Heart left ventricle (tissue), 16 donors: ENCODE results near the gene OR6N2. TPM values are rescaled to one million over a fixed set of nuclear protein-coding genes. Genes with fewer than 3 reads are reported as not detected.

Experiments
- ATAC-seq, 4 donors: fragments of 200-7000 bp; cut with Tn5 transposase; one replicate each; pipeline ENCODE4 v1.9.1; 2020 to 2022; ENCODE audit warnings: moderate library complexity in 4 of 4, mild to moderate bottlenecking in 3 of 4, moderate number of reproducible peaks in 1 of 4
- DNase-seq, 5 donors: peaks; one replicate each; pipeline ENCODE4 v3.0.0-alpha.2; 2020
- H3K27ac ChIP-seq, 12 donors: fragments of 200-600 bp; sonication (generic) in 4 of 12; one replicate each; pipeline versions ENCODE4 v1.5.0 to v1.8.0; 2016 to 2022; ENCODE audit warnings: mild to moderate bottlenecking in 2 of 12
- H3K27me3 ChIP-seq, 9 donors: fragments of 200-600 bp; sonication (generic) in 2 of 9; one replicate each; pipeline versions ENCODE4 v1.5.1 to v1.8.0; 2016 to 2022; ENCODE audit warnings: mild to moderate bottlenecking in 3 of 9
- H3K36me3 ChIP-seq, 9 donors: fragments of 200-600 bp; sonication (generic) in 2 of 9; one replicate each; pipeline versions ENCODE4 v1.5.0 to v1.8.0; 2018 to 2022; ENCODE audit warnings: mild to moderate bottlenecking in 2 of 9
- H3K4me1 ChIP-seq, 12 donors: fragments of 200-600 bp; sonication (generic) in 4 of 12; one replicate each; pipeline versions ENCODE4 v1.5.0 to v1.8.0; 2016 to 2022; ENCODE audit warnings: mild to moderate bottlenecking in 3 of 12
- H3K4me3 ChIP-seq, 12 donors: fragments of 200-600 bp; sonication (generic) in 4 of 12; one replicate each; pipeline versions ENCODE4 v1.5.0 to v1.8.0; 2017 to 2022; ENCODE audit warnings: mild to moderate bottlenecking in 9 of 12, moderate library complexity in 4 of 12
- H3K9me3 ChIP-seq, 12 donors: fragments of 200-600 bp; sonication (generic) in 4 of 12; one replicate each; pipeline versions ENCODE4 v1.5.0 to v1.8.0; 2016 to 2022; ENCODE audit warnings: mild to moderate bottlenecking in 1 of 12
- CTCF ChIP-seq, 12 donors: fragments of 200-600 bp; sonication (generic) in 4 of 12; IDR thresholded peaks; one replicate each; pipeline versions ENCODE4 v1.5.0 to v1.8.0; 2018 to 2022; ENCODE audit warnings: antibody characterized with exemption in 12 of 12, mild to moderate bottlenecking in 5 of 12
- POLR2A ChIP-seq, 2 donors: fragments of 450-650 bp; IDR thresholded peaks; one replicate each; pipeline ENCODE4 v1.6.1; 2017; ENCODE audit warnings: antibody characterized with exemption in 2 of 2, mild to moderate bottlenecking in 2 of 2, moderate library complexity in 2 of 2
- WGBS, 4 donors: extraction: QIAGEN DNeasy Blood & Tissue Kit in 2 of 4; methylation state at CpG; one replicate each; pipeline versions ENCODE4 v1.1.5 to v1.1.7; 2013 to 2018; 5-methylcytosine and 5-hydroxymethylcytosine counted together
- intact Hi-C, 10 donors: fragments of 100-400 bp; cut with DNase I; formaldehyde crosslinking; loops; one replicate each; pipeline versions ENCODE4 v1.11.1 to v1.14.2; 2022
- long read RNA-seq, 3 donors: library from polyadenylated mRNA; unstranded; transcript quantifications; one replicate each; pipeline ENCODE4 v2.0.0, GENCODE V29; 2020 to 2021
- polyA plus RNA-seq, 2 donors: library from polyadenylated mRNA; stranded (reverse); fragments of 200-250 nt; gene quantifications; one replicate each; pipeline ENCODE4 v1.2.3, GENCODE V29; 2013
- total RNA-seq, 9 donors: library from RNA; depleted of rRNA in 2 of 9; stranded (reverse); fragments of >200 nt in 2 of 9; fragmentation: NEBNext Ultra II Directional in 3 of 9; extraction: Animal tissue kit (Norgen Biotek cat#: 25700) in 3 of 9; gene quantifications; one replicate each; pipeline versions ENCODE4 v1.1.0 to v1.2.4, GENCODE V29; 2016 to 2023
- donor health status: ischemic (EF 13 %, LVEDD 7.1; RV severe dilation, severe dysfunction).
- donor health status: healthy with polysubstance abuse.
- donor health status: DM: no; HTN: yes; CAD: no.
- donor health status: DM: no; HTN: no; CAD: no.
- donor health status: ischemic (EF 25% LVEDD 6.9; RV normal size, moderate dysfunction).
- donor health status: ischemic (EF 25% LVEDD 5.7; RV mildly dilated, moderate dysfunction).
- donor health status: healthy.
- donor health status: DM: yes; HTN: yes; CAD: no.
- donor health status: ischemic (EF 35%, LVEDD 5.7; RV mildly dilated, moderate dysfunction).
- donor health status: nonischemic (EF 11% LVEDD 7.7; RV severe dilation, severe dysfunction).
- donor health status: DM: yes; HTN: yes; CAD: no.
- donor health status: PGD.
- donor health status: ischemic (EF 29% LVEDD 5.4; RV normal size, mild dysfunction).
- donor health status: nonischemic (EF 23%, LVEDD 6.1; RV moderate dilation, normal function).

The OR6N2 gene
- total RNA-seq = not detected
- not detected for polyA plus RNA-seq
- long read RNA-seq, donor 1 = 0 reads
- long read RNA-seq, donor 2 = 0 reads
- long read RNA-seq, donor 3 = 0 reads

GRCh38 chr1:158781104-158781503 lies at the start of gene OR6N2:
OR6N2 (minus strand) TSS chr1:158781204; CDS start chr1:158777635, 3,569 bp downstream.
- H3K4me3 ChIP-seq = no peak within 1 kb of the TSS
- ATAC-seq (no peak), DNase-seq (no peak)
- H3K4me1 ChIP-seq = no peaks in the 10 kb centered on the region
- H3K27ac ChIP-seq = no peak within 1 kb of the TSS
- intact Hi-C loops = no loop called here
- no peaks in the 10 kb centered on the region for H3K36me3 ChIP-seq
- TF ChIP-seq CTCF (IDR thresholded peaks at IDR 0.05) = no peak
- H3K9me3 ChIP-seq = no peaks in the 10 kb centered on the region
- H3K27me3 ChIP-seq = no peaks in the 10 kb centered on the region

- peaks cover 0 to 9% (median 0%) of the 10 kb centered on the region in 12 donors for H3K9me3 ChIP-seq
- H3K27ac ChIP-seq = peak overlapping the region in 2 of 12 donors; percentile 29 to 90
- H3K27me3 ChIP-seq = no peaks in the 10 kb centered on the region
- intact Hi-C loops = no loop called here
- no peak overlapping the region for H3K4me3 ChIP-seq
- 67 to 76% (median 74%) methylated on average over 2 of the region's 2 CpGs for WGBS, 4 donors
- no peaks in the 10 kb centered on the region for H3K36me3 ChIP-seq
- H3K4me1 ChIP-seq = peaks cover 0 to 13% (median 0%) of the 10 kb centered on the region in 12 donors
- DNase-seq = no peak
- no peak for ATAC-seq
- TF ChIP-seq POLR2A (IDR thresholded peaks at IDR 0.05) (no peak), CTCF (IDR thresholded peaks at IDR 0.05) (no peak)
Observed at GRCh38 chr1:158830074-158830677, 49.2 kb upstream of the OR6N2 start.

GRCh38 chr1:158821723-158822122 lies 40.7 kb upstream of the OR6N2 start:
- intact Hi-C loops = no loop called here
- Histone ChIP-seq H3K4me3 (no peak overlapping the region), H3K27me3 (peaks cover 0 to 3% (median 0%) of the 10 kb centered on the region in 9 donors), H3K4me1 (peaks cover 0 to 35% (median 0%) of the 10 kb centered on the region in 12 donors), H3K36me3 (no peaks in the 10 kb centered on the region), H3K9me3 (no peaks in the 10 kb centered on the region), H3K27ac (no peak overlapping the region)
- 55 to 72% (median 69%) methylated on average over 1 of the region's 1 CpG for WGBS, 4 donors
- TF ChIP-seq CTCF (IDR thresholded peaks at IDR 0.05) (no peak), POLR2A (IDR thresholded peaks at IDR 0.05) (no peak)
- DNase-seq (no peak), ATAC-seq (no peak)

- H3K4me1 ChIP-seq = peaks cover 0 to 35% (median 0%) of the 10 kb centered on the region in 12 donors
- intact Hi-C loops = no loop called here
- H3K27me3 ChIP-seq = peaks cover 0 to 3% (median 0%) of the 10 kb centered on the region in 9 donors
- H3K4me3 ChIP-seq = no peak overlapping the region
- peak overlapping the region in 1 of 12 donors; percentile 79 for H3K27ac ChIP-seq
- no peaks in the 10 kb centered on the region for H3K9me3 ChIP-seq
- DNase-seq = no peak
- WGBS, 4 donors = 68 to 75% (median 70%) methylated on average over 7 of the region's 7 CpGs
- ATAC-seq = no peak
- no peaks in the 10 kb centered on the region for H3K36me3 ChIP-seq
- TF ChIP-seq POLR2A (IDR thresholded peaks at IDR 0.05) (no peak), CTCF (IDR thresholded peaks at IDR 0.05) (no peak)
Observed at GRCh38 chr1:158819461-158820443, 38.7 kb upstream of the OR6N2 start.
